GM12865 (cell line): ENCODE data around the gene PCBD2.
A peak's percentile ranks its signal among the peaks of the same experiment; 100 is the strongest.
"Not testable (repeated sequence)": the region's sequence is repeated elsewhere in the genome, so short reads cannot be mapped to it uniquely, and the experiment has no call there.

Experiments
- DNase-seq: peaks from one replicate; pipeline ENCODE4 v3.0.0; 2010; ENCODE audit warnings: low read depth
- H3K4me3 ChIP-seq: 2 replicates; pipeline ENCODE4 v1.5.1; 2011; ENCODE audit warnings: mild to moderate bottlenecking, low read depth, low read length, control low read depth
- CTCF ChIP-seq: IDR thresholded peaks from 2 replicates; pipeline ENCODE4 v1.5.1; 2011; ENCODE audit warnings: low read length, control low read depth, low read depth, inconsistent platforms; ENCODE audit not compliant: insufficient read depth; ENCODE audit errors: missing control alignments

Gene PCBD2

GRCh38 chr5:134969166-134969565 is 64.2 kb downstream of the PCBD2 start:
- DNase-seq: no peak
- no peak overlapping the region for H3K4me3 ChIP-seq
- TF ChIP-seq CTCF: no peak

GRCh38 chr5:134975078-134975715 is 70.3 kb downstream of the PCBD2 start:
- DNase-seq: peak; percentile 2
- no peak for TF ChIP-seq CTCF
- H3K4me3 ChIP-seq: no peak overlapping the region

- no peak for TF ChIP-seq CTCF
- H3K4me3 ChIP-seq: no peak overlapping the region
- no peak for DNase-seq
Measured at GRCh38 chr5:134975843-134976242, 70.9 kb downstream of the PCBD2 start.

- no peak overlapping the region for H3K4me3 ChIP-seq
- TF ChIP-seq CTCF: no peak
- no peak for DNase-seq
Measured at GRCh38 chr5:134976841-134977240, 71.9 kb downstream of the PCBD2 start.

- H3K4me3 ChIP-seq: no peak overlapping the region
- no peak for TF ChIP-seq CTCF
- DNase-seq: no peak
Measured at GRCh38 chr5:134979416-134979815, 74.5 kb downstream of the PCBD2 start.

GRCh38 chr5:134982230-134982629 is 77.3 kb downstream of the PCBD2 start:
- DNase-seq: no peak
- H3K4me3 ChIP-seq: no peak overlapping the region
- no peak for TF ChIP-seq CTCF

GRCh38 chr5:134989266-134989830 is 84.4 kb downstream of the PCBD2 start:
- no peak for DNase-seq
- TF ChIP-seq CTCF: no peak
- no peak overlapping the region for H3K4me3 ChIP-seq

GRCh38 chr5:134990183-134990582 is 85.3 kb downstream of the PCBD2 start:
- H3K4me3 ChIP-seq, DNase-seq: not testable (repeated sequence)
